HepG2 (cell line): ENCODE data around the gene PGPEP1. TPM values are rescaled to one million over a fixed set of nuclear protein-coding genes. Genes with fewer than 3 reads are reported as not detected.

Source experiments
- ATAC-seq: fragments of 200-7000 bp; cut with Tn5 transposase; 3 replicates; pipeline ENCODE4 v1.9.1; 2020; ENCODE audit warnings: mild to moderate bottlenecking, moderate library complexity
- BruUV-seq: library from RNA; stranded (reverse); fragments of 400-500 nt; replicated peaks from 2 replicates; lab custom pipeline; 2021; lab: Mats Ljungman, UMichigan
- CTCF ChIA-PET: fragments of 300-600 bp; formaldehyde crosslinking; extraction: SDS; loops from one replicate; lab custom pipeline; 2021; ENCODE audit warnings: low total read pairs, inconsistent platforms, low intra/inter-chr PET ratio; lab: Yijun Ruan, JAX
- POLR2A ChIA-PET: fragments of 350-600 bp; sonication (Branson Sonifier 250); formaldehyde crosslinking; loops from one replicate; lab custom pipeline; 2020; ENCODE audit warnings: antibody characterized with exemption, inconsistent platforms; lab: Yijun Ruan, JAX
- DNase-seq: peaks from one replicate; pipeline ENCODE4 v3.0.0-alpha.2; 2015; ENCODE audit warnings: low spot score
- FAIRE-seq: peaks from 3 replicates; lab custom pipeline; 2011; peaks lifted over from hg19 to GRCh38; lab: Jason Lieb, UNC
- H2AFZ ChIP-seq: one replicate; pipeline ENCODE4 v1.6.1; 2011; ENCODE audit warnings: low read length, inconsistent platforms
- H3K27ac ChIP-seq: fragments of 300-600 bp; 3 replicates; pipeline ENCODE4 v1.8.0; 2011; ENCODE audit warnings: mixed run types, mild to moderate bottlenecking, mixed read lengths, low read length, inconsistent platforms; ENCODE audit not compliant: insufficient read depth; ENCODE audit errors: extremely low read length
- H3K27me3 ChIP-seq, 2 experiments: fragments of 200-600 bp in 1 of 2; 2 replicates in 1 of 2; 3 replicates in 1 of 2; pipeline versions ENCODE4 v1.6.0 to v1.8.0; 2011; ENCODE audit warnings: low read length in 2 of 2, mild to moderate bottlenecking in 2 of 2, moderate library complexity in 2 of 2, inconsistent platforms in 1 of 2; ENCODE audit not compliant: insufficient read depth in 2 of 2, control insufficient read depth in 1 of 2
- H3K36me3 ChIP-seq, 2 experiments: fragments of 200-600 bp in 1 of 2; replicated peaks in 1 of 2; 2 replicates in 1 of 2; 3 replicates in 1 of 2; pipeline versions ENCODE4 v1.5.1 to v1.8.0; 2011; ENCODE audit warnings: low read length in 2 of 2, inconsistent platforms in 1 of 2; ENCODE audit not compliant: insufficient read depth in 2 of 2, control insufficient read depth in 1 of 2
- H3K4me1 ChIP-seq: 2 replicates; pipeline ENCODE4 v1.5.1; 2012; ENCODE audit warnings: low read length, inconsistent platforms; ENCODE audit not compliant: insufficient read depth
- H3K4me2 ChIP-seq: 2 replicates; pipeline ENCODE4 v1.6.0; 2011; ENCODE audit warnings: low read depth, low read length, inconsistent platforms
- H3K4me3 ChIP-seq, 3 experiments: fragments of 200-600 bp in 1 of 3; sonication (generic), shearing (Covaris generic) in 1 of 3; replicated peaks in 1 of 3; 2 replicates each; pipeline ENCODE4 v1.5.1; 2011 to 2016; ENCODE audit warnings: low read length in 3 of 3, inconsistent platforms in 2 of 3, low read depth in 2 of 3, mild to moderate bottlenecking in 2 of 3, control low read depth in 1 of 3, mixed read lengths in 1 of 3; ENCODE audit not compliant: insufficient read depth in 1 of 3
- H3K79me2 ChIP-seq: one replicate; pipeline ENCODE4 v1.6.1; 2011; ENCODE audit warnings: low read length, inconsistent platforms; ENCODE audit not compliant: insufficient read depth
- H3K9ac ChIP-seq: 2 replicates; pipeline ENCODE4 v1.6.0; 2011; ENCODE audit warnings: mild to moderate bottlenecking, low read depth, low read length, inconsistent platforms; ENCODE audit not compliant: insufficient read depth
- H3K9me3 ChIP-seq: 2 replicates; pipeline ENCODE4 v1.5.1; 2012; ENCODE audit warnings: mild to moderate bottlenecking, low read length
- H4K20me1 ChIP-seq: 2 replicates; pipeline ENCODE4 v1.6.0; 2011; ENCODE audit warnings: inconsistent platforms, mild to moderate bottlenecking, low read length, moderate library complexity; ENCODE audit not compliant: insufficient read depth
- AGO2 ChIP-seq: fragments of 200-400 bp; formaldehyde crosslinking; optimal IDR thresholded peaks from 2 replicates; pipeline ENCODE3; 2017; ENCODE audit warnings: mild to moderate bottlenecking, low read depth, low read length, moderate library complexity
- CCDC6 ChIP-seq: sonication (generic); formaldehyde crosslinking; IDR thresholded peaks from 2 replicates; pipeline ENCODE4 v1.8.1; 2022; ENCODE audit warnings: mild to moderate bottlenecking, missing genetic modification reagents, moderate library complexity
- CTCF ChIP-seq: sonication (generic); formaldehyde crosslinking; IDR thresholded peaks from 2 replicates; pipeline ENCODE4 v1.5.0; 2020; ENCODE audit warnings: mild to moderate bottlenecking, missing genetic modification reagents, moderate library complexity
- MXI1 ChIP-seq: IDR thresholded peaks from 3 replicates; pipeline ENCODE4 v1.6.1; 2012; ENCODE audit warnings: low read depth, low read length, inconsistent platforms, borderline replicate concordance
- RBFOX2 ChIP-seq: fragments of 200-400 bp; formaldehyde crosslinking; IDR thresholded peaks from 2 replicates; pipeline ENCODE4 v1.6.1; 2017; ENCODE audit warnings: low read depth, mild to moderate bottlenecking, low read length
- SALL2 ChIP-seq: sonication (generic); formaldehyde crosslinking; IDR thresholded peaks from 2 replicates; pipeline ENCODE4 v1.8.1; 2023; ENCODE audit warnings: mild to moderate bottlenecking, missing genetic modification reagents, inconsistent platforms
- ZNF205 ChIP-seq: IDR thresholded peaks from 2 replicates; pipeline ENCODE4 v1.6.1; 2018; ENCODE audit warnings: missing biosample characterization, missing genetic modification reagents
- ZNF33B ChIP-seq: sonication (generic); formaldehyde crosslinking; IDR thresholded peaks from 2 replicates; pipeline ENCODE4 v1.5.1; 2020; ENCODE audit warnings: mild to moderate bottlenecking, missing genetic modification reagents
- WGBS: methylation state at CpG from one replicate; pipeline ENCODE4 v1.1.6; 2017; ENCODE audit warnings: low lambda C conversion rate; 5-methylcytosine and 5-hydroxymethylcytosine counted together
- in situ Hi-C: cut with HindIII; loops from 2 replicates; pipeline ENCODE4 v1.10.0; 2017; ENCODE audit warnings: low pct_unique_long_range_greater_than_20kb; ENCODE audit not compliant: extremely low pct_ligation_motif_present
- intact Hi-C: fragments of 100-400 bp; cut with micrococcal nuclease; formaldehyde crosslinking; loops from one replicate; pipeline ENCODE4 v1.10.0; 2022; ENCODE audit not compliant: unreplicated experiment
- polyA plus RNA-seq, 8 experiments: library from polyadenylated mRNA; depleted of rRNA in 3 of 8; stranded (reverse) in 7 of 8; unstranded in 1 of 8; fragments of >200 nt; fragmentation: Illumina TruSeq in 4 of 8; extraction: Trizol in 4 of 8; gene quantifications; 2 replicates each; pipeline versions ENCODE4 v1.2.1 to v1.2.3, GENCODE V29; 2011 to 2016; ENCODE audit warnings: low read depth in 4 of 8, missing spikeins in 1 of 8, mixed read lengths in 1 of 8; ENCODE audit not compliant: insufficient read depth in 1 of 8
- total RNA-seq, 5 experiments: library from RNA; depleted of rRNA; stranded (reverse); fragments of >200 nt; fragmentation: Illumina TruSeq; extraction: Trizol; gene quantifications; 2 replicates each; pipeline ENCODE4 v1.2.3, GENCODE V29; 2016; ENCODE audit warnings: low read depth in 1 of 5

Gene PGPEP1
- total and polyA plus RNA-seq, 2 of the 13 experiments (the other 11 are each of a cell fraction or from before 2014, with no cell fraction given): 53.1 to 56.6 TPM

- TF ChIP-seq CCDC6 (CRISPR knock-in tag) (no peak), MXI1 (no peak), ZNF33B (CRISPR knock-in tag) (no peak), ZNF205 (no peak), SALL2 (CRISPR knock-in tag) (no peak)
Measured at GRCh38 chr19:18310966-18311365, 29.4 kb upstream of the PGPEP1 start (continued).

GRCh38 chr19:18311502-18312091 is 28.8 kb upstream of the PGPEP1 start:
- WGBS: 96% methylated on average over 13 of the region's 22 CpGs
- H3K36me3 ChIP-seq: peaks cover 6 to 29% of the 10 kb centered on the region in 2 experiments; a peak in 4 of 5 replicates
- H3K4me2 ChIP-seq: no peak overlapping the region
- in situ Hi-C loops (no loop called here), intact Hi-C loops (no loop called here)
- no peak overlapping the region for H3K4me3 ChIP-seq
- TF ChIP-seq RBFOX2: 0 out of 2 replicates have a peak, but pooled peaks have one; percentile 23
- TF ChIP-seq CTCF (CRISPR knock-in tag): no peak
- peak; percentile 74 for TF ChIP-seq AGO2
- DNase-seq (no peak), ATAC-seq (no peak), FAIRE-seq (no peak)
- peak overlapping the region; percentile 32 for H3K27ac ChIP-seq
- peaks cover 1% of the 10 kb centered on the region for H3K79me2 ChIP-seq
- POLR2A ChIA-PET: interaction anchor here (1.0 to 1.7 kb wide), 2 partner anchors 11 to 30 kb away, joined by 6 read pairs; partner anchors contain the start of genes JUND and LSM4
- H4K20me1 ChIP-seq: no peaks in the 10 kb centered on the region
- no peak overlapping the region for H2AFZ ChIP-seq
- no peaks in the 10 kb centered on the region for H3K27me3 ChIP-seq
- H3K9ac ChIP-seq: no peak overlapping the region
- CTCF ChIA-PET: no interaction called here
- peaks cover 84% of the 10 kb centered on the region for H3K4me1 ChIP-seq
- no peaks in the 10 kb centered on the region for H3K9me3 ChIP-seq
- BruUV-seq: no TSS peak
